Measurements from ENCODE around the gene CROCC2.

DNA sequence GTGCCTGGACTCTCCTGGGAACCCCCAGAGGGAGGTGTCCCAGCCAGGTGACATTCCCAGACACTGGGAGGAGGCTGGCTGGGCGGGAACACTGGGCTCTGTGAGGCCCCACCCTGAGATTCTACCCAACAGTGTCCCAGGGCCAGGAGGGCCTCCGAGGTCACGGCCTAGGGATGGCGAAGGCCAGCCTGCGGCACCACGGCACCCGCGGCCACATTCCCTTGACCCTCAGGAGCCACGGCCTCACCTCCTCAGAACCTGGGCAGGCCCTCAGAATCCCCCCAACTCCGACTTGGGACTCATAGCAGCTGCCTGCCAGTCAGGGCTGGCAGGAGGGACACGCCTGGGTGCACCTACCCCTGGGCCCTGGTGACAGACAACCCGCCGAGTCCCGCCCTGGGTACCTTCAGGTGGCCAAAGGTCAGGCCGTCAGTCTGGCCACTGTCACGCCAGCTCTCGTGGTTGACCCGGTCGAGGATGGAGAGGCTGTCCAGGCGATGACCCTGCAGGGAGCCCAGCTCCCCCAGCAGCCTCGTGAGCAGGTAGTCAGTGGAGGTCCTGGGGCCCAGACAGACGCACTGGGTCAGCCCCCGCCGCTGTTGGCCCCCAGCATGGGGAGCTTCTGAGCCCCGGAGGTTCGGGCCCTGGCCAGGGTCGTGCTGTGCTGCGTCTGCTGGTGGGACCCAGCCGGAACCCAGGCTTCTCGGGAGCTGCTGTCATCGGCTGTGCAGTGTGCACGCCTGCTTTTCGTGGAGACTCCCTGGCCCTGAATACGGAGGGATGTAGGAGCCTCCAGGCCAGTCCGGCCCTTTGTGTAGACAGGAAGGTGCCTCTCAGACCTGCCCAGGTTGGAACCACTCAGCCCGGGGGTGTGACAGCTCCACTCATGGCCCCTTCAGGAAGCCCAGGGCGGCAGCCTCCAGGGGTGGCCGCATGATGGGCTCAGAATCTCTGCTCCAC lies 16.3 kb upstream of the CROCC2 start:
- TF ChIP-seq, protein P1, sequence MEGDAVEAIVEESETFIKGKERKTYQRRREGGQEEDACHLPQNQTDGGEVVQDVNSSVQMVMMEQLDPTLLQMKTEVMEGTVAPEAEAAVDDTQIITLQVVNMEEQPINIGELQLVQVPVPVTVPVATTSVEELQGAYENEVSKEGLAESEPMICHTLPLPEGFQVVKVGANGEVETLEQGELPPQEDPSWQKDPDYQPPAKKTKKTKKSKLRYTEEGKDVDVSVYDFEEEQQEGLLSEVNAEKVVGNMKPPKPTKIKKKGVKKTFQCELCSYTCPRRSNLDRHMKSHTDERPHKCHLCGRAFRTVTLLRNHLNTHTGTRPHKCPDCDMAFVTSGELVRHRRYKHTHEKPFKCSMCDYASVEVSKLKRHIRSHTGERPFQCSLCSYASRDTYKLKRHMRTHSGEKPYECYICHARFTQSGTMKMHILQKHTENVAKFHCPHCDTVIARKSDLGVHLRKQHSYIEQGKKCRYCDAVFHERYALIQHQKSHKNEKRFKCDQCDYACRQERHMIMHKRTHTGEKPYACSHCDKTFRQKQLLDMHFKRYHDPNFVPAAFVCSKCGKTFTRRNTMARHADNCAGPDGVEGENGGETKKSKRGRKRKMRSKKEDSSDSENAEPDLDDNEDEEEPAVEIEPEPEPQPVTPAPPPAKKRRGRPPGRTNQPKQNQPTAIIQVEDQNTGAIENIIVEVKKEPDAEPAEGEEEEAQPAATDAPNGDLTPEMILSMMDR (IDR thresholded peaks at IDR 0.05; ENCODE audit: low read length) = no peak
- no peak for TF ChIP-seq EZH2 (IDR thresholded peaks at IDR 0.05; ENCODE audit: borderline replicate concordance, low read length)
